Measurements from ENCODE around the gene DDN.

DNA sequence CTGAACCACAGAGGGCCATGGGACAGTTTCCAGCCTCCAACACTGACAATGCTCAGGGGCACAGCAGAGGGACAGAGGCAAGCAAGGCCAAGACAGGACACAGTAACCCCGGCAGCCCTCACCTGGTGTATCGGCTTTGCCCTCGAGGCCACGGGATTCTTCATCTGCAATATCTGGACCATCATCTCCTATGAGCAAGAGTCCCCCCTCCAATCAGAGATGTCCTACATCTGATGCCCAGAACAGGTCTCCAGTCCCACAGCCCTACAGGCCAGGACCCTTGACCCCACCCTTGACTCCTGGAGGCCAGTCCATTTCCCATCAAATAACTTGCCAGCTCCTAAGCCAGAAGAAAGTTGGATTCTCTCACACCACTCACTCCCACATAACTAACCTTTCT lies 44.1 kb upstream of the DDN start:
- TF ChIP-seq ZNF274 (IDR thresholded peaks at IDR 0.05; ENCODE audit: low read depth, low read length) (no peak), SUZ12 (IDR thresholded peaks at IDR 0.05; ENCODE audit: extremely low read depth, insufficient read depth, insufficient read length) (no peak), YY1 (IDR thresholded peaks at IDR 0.05; ENCODE audit: insufficient read depth, insufficient read length) (no peak)

Data from NT2/D1 (cell line).